Measurements from ENCODE around the gene ANXA4.
"Not testable (repeated sequence)": the region's sequence is repeated elsewhere in the genome, so short reads cannot be mapped to it uniquely, and the experiment has no call there.

The ANXA4 gene

GRCh38 chr2:69830045-69830905, 88.3 kb downstream of the ANXA4 start:
- Mint-ChIP-seq H3K9me3 (no peaks in the 10 kb centered on the region), H3K4me3 (peak overlapping the region; percentile 94), H3K4me1 (ENCODE audit: low read depth) (peaks cover 36% of the 10 kb centered on the region), H3K27me3 (no peaks in the 10 kb centered on the region), H3K36me3 (ENCODE audit: low read depth) (peaks cover 19% of the 10 kb centered on the region), H3K27ac (peak overlapping the region; percentile 89)
- intact Hi-C loops (cut with micrococcal nuclease) = no loop called here

GRCh38 chr2:69830906-69831241, 88.9 kb downstream of the ANXA4 start:
- H3K4me1 Mint-ChIP-seq (ENCODE audit: low read depth) = peaks cover 40% of the 10 kb centered on the region
- not testable (repeated sequence) for H3K27me3 Mint-ChIP-seq
- H3K36me3 Mint-ChIP-seq (ENCODE audit: low read depth) = peaks cover 19% of the 10 kb centered on the region

GRCh38 chr2:69831354-69831905, 89.5 kb downstream of the ANXA4 start:
- intact Hi-C loops (cut with micrococcal nuclease) = no loop called here
- Mint-ChIP-seq H3K27ac (no peak overlapping the region), H3K36me3 (ENCODE audit: low read depth) (peaks cover 19% of the 10 kb centered on the region), H3K4me1 (ENCODE audit: low read depth) (peaks cover 45% of the 10 kb centered on the region), H3K27me3 (no peaks in the 10 kb centered on the region), H3K9me3 (no peaks in the 10 kb centered on the region), H3K4me3 (no peak overlapping the region)

More at GRCh38 chr2:69830906-69831241, 88.9 kb downstream of the ANXA4 start:
- intact Hi-C loops (cut with micrococcal nuclease); H3K27ac Mint-ChIP-seq; H3K9me3 Mint-ChIP-seq: not testable (repeated sequence)
- H3K4me3 Mint-ChIP-seq = peak overlapping the region; percentile 94

GRCh38 chr2:69833752-69834151, 91.8 kb downstream of the ANXA4 start:
- Mint-ChIP-seq H3K4me3 (no peak overlapping the region), H3K36me3 (ENCODE audit: low read depth) (peaks cover 19% of the 10 kb centered on the region)
- intact Hi-C loops (cut with micrococcal nuclease) = no loop called here

GRCh38 chr2:69835666-69836065, 93.7 kb downstream of the ANXA4 start:
- H3K36me3 Mint-ChIP-seq (ENCODE audit: low read depth) = peaks cover 24% of the 10 kb centered on the region
- intact Hi-C loops (cut with micrococcal nuclease) = no loop called here
- H3K27ac Mint-ChIP-seq = peak overlapping the region; percentile 3
- H3K4me3 Mint-ChIP-seq = no peak overlapping the region
- no peaks in the 10 kb centered on the region for H3K9me3 Mint-ChIP-seq
- no peaks in the 10 kb centered on the region for H3K27me3 Mint-ChIP-seq
- H3K4me1 Mint-ChIP-seq (ENCODE audit: low read depth) = peaks cover 33% of the 10 kb centered on the region

More at GRCh38 chr2:69833752-69834151, 91.8 kb downstream of the ANXA4 start:
- Mint-ChIP-seq H3K9me3 (no peaks in the 10 kb centered on the region), H3K27ac (no peak overlapping the region), H3K27me3 (no peaks in the 10 kb centered on the region), H3K4me1 (ENCODE audit: low read depth) (peaks cover 39% of the 10 kb centered on the region)

GRCh38 chr2:69836316-69836715, 94.4 kb downstream of the ANXA4 start:
- H3K27ac Mint-ChIP-seq = peak overlapping the region; percentile 3
- peaks cover 29% of the 10 kb centered on the region for H3K4me1 Mint-ChIP-seq (ENCODE audit: low read depth)

GRCh38 chr2:69837533-69837932, 95.6 kb downstream of the ANXA4 start:
- Mint-ChIP-seq H3K9me3 (no peaks in the 10 kb centered on the region), H3K36me3 (ENCODE audit: low read depth) (peaks cover 30% of the 10 kb centered on the region), H3K27ac (peak overlapping the region; percentile 34), H3K4me1 (ENCODE audit: low read depth) (peaks cover 21% of the 10 kb centered on the region), H3K27me3 (no peaks in the 10 kb centered on the region), H3K4me3 (no peak overlapping the region)
- intact Hi-C loops (cut with micrococcal nuclease) = no loop called here

More at GRCh38 chr2:69836316-69836715, 94.4 kb downstream of the ANXA4 start:
- Mint-ChIP-seq H3K36me3 (ENCODE audit: low read depth) (peaks cover 26% of the 10 kb centered on the region), H3K9me3 (no peaks in the 10 kb centered on the region), H3K4me3 (no peak overlapping the region), H3K27me3 (no peaks in the 10 kb centered on the region)
- intact Hi-C loops (cut with micrococcal nuclease) = no loop called here

GRCh38 chr2:69843993-69844392, 102.1 kb downstream of the ANXA4 start:
- no peaks in the 10 kb centered on the region for H3K27me3 Mint-ChIP-seq
- H3K4me3 Mint-ChIP-seq = no peak overlapping the region
- H3K4me1 Mint-ChIP-seq (ENCODE audit: low read depth) = peaks cover 11% of the 10 kb centered on the region
- intact Hi-C loops (cut with micrococcal nuclease) = no loop called here
- peaks cover 61% of the 10 kb centered on the region for H3K36me3 Mint-ChIP-seq (ENCODE audit: low read depth)
- no peak overlapping the region for H3K27ac Mint-ChIP-seq
- no peaks in the 10 kb centered on the region for H3K9me3 Mint-ChIP-seq

GRCh38 chr2:69844560-69844959, 102.6 kb downstream of the ANXA4 start:
- intact Hi-C loops (cut with micrococcal nuclease) = no loop called here
- Mint-ChIP-seq H3K36me3 (ENCODE audit: low read depth) (peaks cover 60% of the 10 kb centered on the region), H3K4me1 (ENCODE audit: low read depth) (peaks cover 11% of the 10 kb centered on the region), H3K27me3 (no peaks in the 10 kb centered on the region), H3K27ac (no peak overlapping the region), H3K9me3 (no peaks in the 10 kb centered on the region), H3K4me3 (no peak overlapping the region)

- Mint-ChIP-seq H3K36me3 (ENCODE audit: low read depth) (peaks cover 63% of the 10 kb centered on the region), H3K27me3 (no peaks in the 10 kb centered on the region), H3K4me3 (no peak overlapping the region)
Measured at GRCh38 chr2:69846182-69847067, 104.5 kb downstream of the ANXA4 start.

GRCh38 chr2:69847068-69847828, 105.3 kb downstream of the ANXA4 start:
- H3K36me3 Mint-ChIP-seq (ENCODE audit: low read depth) = peaks cover 56% of the 10 kb centered on the region
- H3K4me1 Mint-ChIP-seq (ENCODE audit: low read depth) = peaks cover 11% of the 10 kb centered on the region
- no peak overlapping the region for H3K4me3 Mint-ChIP-seq
- peak overlapping the region; percentile 25 for H3K27ac Mint-ChIP-seq
- H3K9me3 Mint-ChIP-seq = no peaks in the 10 kb centered on the region
- intact Hi-C loops (cut with micrococcal nuclease) = no loop called here
- H3K27me3 Mint-ChIP-seq = no peaks in the 10 kb centered on the region

More at GRCh38 chr2:69846182-69847067, 104.5 kb downstream of the ANXA4 start:
- Mint-ChIP-seq H3K27ac (peak overlapping the region; percentile 25), H3K9me3 (no peaks in the 10 kb centered on the region), H3K4me1 (ENCODE audit: low read depth) (peaks cover 11% of the 10 kb centered on the region)
- intact Hi-C loops (cut with micrococcal nuclease) = no loop called here

GRCh38 chr2:69848186-69848790, 106.4 kb downstream of the ANXA4 start:
- H3K4me3 Mint-ChIP-seq = no peak overlapping the region
- H3K9me3 Mint-ChIP-seq = no peaks in the 10 kb centered on the region
- H3K4me1 Mint-ChIP-seq (ENCODE audit: low read depth) = peaks cover 11% of the 10 kb centered on the region
- peaks cover 56% of the 10 kb centered on the region for H3K36me3 Mint-ChIP-seq (ENCODE audit: low read depth)
- intact Hi-C loops (cut with micrococcal nuclease) = no loop called here
- H3K27me3 Mint-ChIP-seq = no peaks in the 10 kb centered on the region
- H3K27ac Mint-ChIP-seq = no peak overlapping the region

GRCh38 chr2:69858261-69858660, 116.3 kb downstream of the ANXA4 start:
- intact Hi-C loops (cut with micrococcal nuclease) = no loop called here
- Mint-ChIP-seq H3K27ac (no peak overlapping the region), H3K36me3 (ENCODE audit: low read depth) (peaks cover 14% of the 10 kb centered on the region), H3K27me3 (no peaks in the 10 kb centered on the region), H3K9me3 (no peaks in the 10 kb centered on the region), H3K4me1 (ENCODE audit: low read depth) (peaks cover 6% of the 10 kb centered on the region), H3K4me3 (no peak overlapping the region)
